Measurements from ENCODE around the gene SFXN1. TPM values are rescaled to one million over a fixed set of nuclear protein-coding genes. Genes with fewer than 3 reads are reported as not detected.
"Not testable (repeated sequence)": the region's sequence is repeated elsewhere in the genome, so short reads cannot be mapped to it uniquely, and the experiment has no call there.

The SFXN1 gene
- total and polyA plus RNA-seq, 9 donors, result 15.4 to 22.7 (median 20.5) TPM

DNA sequence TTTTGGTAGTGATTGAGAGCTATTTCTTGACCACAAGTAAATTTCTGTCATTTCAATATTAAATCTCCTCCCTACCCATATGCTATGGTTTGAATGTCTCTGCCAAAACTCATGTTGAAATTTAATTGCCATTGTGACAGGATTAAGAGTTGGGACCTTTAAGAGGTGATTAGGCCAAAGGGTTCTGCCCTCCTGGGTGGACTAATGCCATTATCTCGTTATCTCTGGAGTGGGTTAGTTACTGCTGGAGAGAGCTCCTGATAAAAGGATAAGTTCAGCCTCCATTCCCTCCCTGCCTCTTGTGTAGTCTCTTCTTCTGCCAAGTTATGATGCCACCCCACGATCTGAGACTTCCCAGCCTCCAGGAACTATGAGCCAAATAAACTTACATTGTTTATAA is 30.8 kb upstream of the SFXN1 start:
- DNase-seq, result no peak
- Histone ChIP-seq H3K27me3 (ENCODE audit: control insufficient read depth, insufficient read depth, low read length) (peaks cover 54% of the 10 kb centered on the region), H3K4me1 (ENCODE audit: control insufficient read depth, insufficient read depth, low read length) (no peaks in the 10 kb centered on the region), H3K36me3 (ENCODE audit: control insufficient read depth, insufficient read depth, low read length) (no peaks in the 10 kb centered on the region), H3K4me3 (ENCODE audit: low read length) (no peak overlapping the region), H3K27ac (ENCODE audit: low read length) (no peak overlapping the region), H3K9me3 (replicated peaks; ENCODE audit: control insufficient read depth, low read depth, low read length) (no peaks in the 10 kb centered on the region)
- WGBS (ENCODE audit: insufficient coverage), result no CpG with 5 or more reads among the region's 2 CpGs

DNA sequence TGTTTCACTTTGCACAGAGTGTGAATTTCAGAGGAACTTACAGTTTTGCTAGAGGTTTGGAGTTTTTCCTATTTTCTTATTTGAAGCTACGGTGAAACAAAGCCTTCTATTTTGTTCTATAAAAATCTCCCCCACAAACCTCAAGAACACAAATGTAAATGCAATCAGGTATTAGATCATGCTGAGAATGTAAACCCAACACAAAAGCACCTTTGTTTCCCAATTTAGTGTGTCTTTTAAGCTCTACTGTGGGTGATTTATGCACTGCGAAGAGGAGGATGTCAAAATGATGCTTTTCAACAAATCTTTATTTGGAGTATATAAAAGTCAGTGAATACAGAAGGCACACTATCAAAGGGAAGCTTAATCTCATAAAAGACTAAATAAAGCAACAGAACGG is 30.1 kb upstream of the SFXN1 start:
- WGBS (ENCODE audit: insufficient coverage), result no CpG with 5 or more reads among the region's 3 CpGs
- DNase-seq, result no peak
- peaks cover 47% of the 10 kb centered on the region for H3K27me3 ChIP-seq (ENCODE audit: control insufficient read depth, insufficient read depth, low read length)

DNA sequence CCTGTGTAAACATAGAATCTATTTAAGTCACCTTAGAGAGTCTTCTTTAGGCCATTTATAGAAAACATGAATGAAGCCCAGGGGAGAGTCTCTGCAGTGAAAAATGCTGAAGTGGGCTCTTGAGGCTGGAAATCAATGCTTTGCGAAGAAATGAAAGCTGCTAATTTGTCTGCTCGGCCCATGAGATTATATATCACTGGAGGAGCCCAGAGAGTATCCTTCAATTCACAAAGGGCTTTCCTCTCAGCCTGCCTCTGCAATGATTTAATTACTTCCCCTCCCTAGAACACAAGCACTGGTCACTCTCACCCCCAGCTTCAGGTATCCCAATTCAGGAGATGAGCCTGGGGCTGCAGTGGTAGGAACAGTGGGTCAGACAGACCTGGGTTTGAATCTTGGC is 26.2 kb upstream of the SFXN1 start:
- Histone ChIP-seq H3K27me3 (ENCODE audit: control insufficient read depth, insufficient read depth, low read length) (peaks cover 14% of the 10 kb centered on the region), H3K4me1 (ENCODE audit: control insufficient read depth, insufficient read depth, low read length) (no peaks in the 10 kb centered on the region), H3K9me3 (replicated peaks; ENCODE audit: control insufficient read depth, low read depth, low read length) (no peaks in the 10 kb centered on the region), H3K36me3 (ENCODE audit: control insufficient read depth, insufficient read depth, low read length) (no peaks in the 10 kb centered on the region), H3K27ac (ENCODE audit: low read length) (no peak overlapping the region), H3K4me3 (ENCODE audit: low read length) (no peak overlapping the region)
- no peak for DNase-seq
- WGBS (ENCODE audit: insufficient coverage), result no CpG with 5 or more reads among the region's 2 CpGs

More for the DNA sequence above, 30.1 kb upstream of the SFXN1 start:
- Histone ChIP-seq H3K4me1 (ENCODE audit: control insufficient read depth, insufficient read depth, low read length) (no peaks in the 10 kb centered on the region), H3K9me3 (replicated peaks; ENCODE audit: control insufficient read depth, low read depth, low read length) (no peaks in the 10 kb centered on the region), H3K36me3 (ENCODE audit: control insufficient read depth, insufficient read depth, low read length) (no peaks in the 10 kb centered on the region), H3K4me3 (ENCODE audit: low read length) (no peak overlapping the region), H3K27ac (ENCODE audit: low read length) (no peak overlapping the region)

DNA sequence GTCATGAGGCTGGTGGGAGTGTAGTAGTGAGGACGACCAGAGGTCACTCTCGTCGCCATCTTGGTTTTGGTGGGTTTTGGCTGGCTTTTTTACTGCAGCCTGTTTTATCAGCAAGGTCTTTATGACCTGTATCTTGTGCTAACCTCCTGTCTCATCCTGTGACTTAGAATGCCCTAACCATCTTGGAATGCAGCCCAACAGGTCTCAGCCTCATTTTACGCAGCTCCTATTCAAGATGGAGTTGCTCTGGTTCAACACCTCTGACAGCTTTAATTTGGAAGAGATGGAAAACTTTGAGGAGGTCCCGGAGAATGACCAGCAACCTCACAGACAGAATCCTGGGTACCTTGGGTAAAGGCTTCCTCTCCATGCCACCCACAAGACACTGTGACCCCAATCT is 24.0 kb upstream of the SFXN1 start:
- H3K27me3 ChIP-seq (ENCODE audit: control insufficient read depth, insufficient read depth, low read length), result peaks cover 18% of the 10 kb centered on the region
- not testable (repeated sequence) for H3K36me3 ChIP-seq (ENCODE audit: control insufficient read depth, insufficient read depth, low read length); H3K9me3 ChIP-seq (replicated peaks; ENCODE audit: control insufficient read depth, low read depth, low read length); H3K27ac ChIP-seq (ENCODE audit: low read length); DNase-seq; H3K4me1 ChIP-seq (ENCODE audit: control insufficient read depth, insufficient read depth, low read length); H3K4me3 ChIP-seq (ENCODE audit: low read length)
- WGBS (ENCODE audit: insufficient coverage), result 69% methylated on average over 3 of the region's 5 CpGs

DNA sequence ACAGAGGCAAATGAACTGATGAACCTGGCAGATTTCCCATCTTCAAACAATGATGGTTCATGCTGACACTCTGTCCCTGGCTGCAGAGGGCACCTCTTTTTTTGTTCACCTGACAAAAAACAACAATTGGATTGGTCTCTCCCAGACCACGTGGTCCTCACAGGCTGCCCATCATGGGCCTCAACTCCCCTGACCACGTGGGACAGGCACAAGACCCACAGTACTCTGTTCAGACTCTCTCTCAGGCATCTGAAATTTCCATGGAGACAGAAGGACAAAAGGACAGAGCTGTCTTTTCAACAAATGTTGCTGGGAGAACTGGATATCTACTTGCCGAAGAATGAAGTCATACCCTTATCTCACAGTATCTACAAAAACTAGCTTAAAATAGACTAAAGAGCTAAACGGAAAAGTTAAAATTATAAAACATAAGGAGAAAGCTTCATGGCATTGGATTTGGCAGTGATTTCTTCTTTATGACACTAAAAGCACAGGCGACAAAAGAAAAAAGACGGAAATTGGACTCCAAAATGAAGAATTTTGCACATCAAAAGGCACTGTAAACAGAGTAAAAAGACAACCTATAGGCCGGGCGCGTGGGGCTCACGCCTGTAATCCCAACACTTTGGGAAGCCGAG is 22.1 kb upstream of the SFXN1 start:
- peaks cover 12% of the 10 kb centered on the region for H3K27me3 ChIP-seq (ENCODE audit: control insufficient read depth, insufficient read depth, low read length)
- H3K27ac ChIP-seq (ENCODE audit: low read length), result no peak overlapping the region
- H3K9me3 ChIP-seq (replicated peaks; ENCODE audit: control insufficient read depth, low read depth, low read length), result no peaks in the 10 kb centered on the region
- no peak for DNase-seq
- H3K36me3 ChIP-seq (ENCODE audit: control insufficient read depth, insufficient read depth, low read length), result no peaks in the 10 kb centered on the region
- H3K4me1 ChIP-seq (ENCODE audit: control insufficient read depth, insufficient read depth, low read length), result no peaks in the 10 kb centered on the region
- 79% methylated on average over 7 of the region's 11 CpGs for WGBS (ENCODE audit: insufficient coverage)
- H3K4me3 ChIP-seq (ENCODE audit: low read length), result no peak overlapping the region

DNA sequence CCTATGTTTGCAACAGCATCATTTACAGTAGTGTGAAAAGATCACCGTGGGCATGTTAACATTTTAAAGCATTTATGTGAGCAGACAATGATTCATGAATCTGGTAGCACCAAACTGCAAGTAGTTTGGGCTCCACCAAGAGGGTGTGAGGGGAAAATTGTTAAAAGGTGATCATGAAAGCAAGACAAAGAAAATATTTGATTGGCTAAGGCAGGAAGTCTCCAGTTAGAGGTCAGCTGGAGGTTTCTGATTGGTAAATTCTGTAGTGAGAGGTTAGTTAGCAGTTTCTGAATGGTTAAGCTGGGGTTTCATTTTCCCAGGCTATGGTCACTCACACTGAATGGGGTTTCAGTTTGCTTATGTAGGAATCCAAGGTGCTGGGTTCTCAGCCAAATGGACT is 20.9 kb upstream of the SFXN1 start:
- 50% methylated on average over 1 of the region's 1 CpG for WGBS (ENCODE audit: insufficient coverage)

DNA sequence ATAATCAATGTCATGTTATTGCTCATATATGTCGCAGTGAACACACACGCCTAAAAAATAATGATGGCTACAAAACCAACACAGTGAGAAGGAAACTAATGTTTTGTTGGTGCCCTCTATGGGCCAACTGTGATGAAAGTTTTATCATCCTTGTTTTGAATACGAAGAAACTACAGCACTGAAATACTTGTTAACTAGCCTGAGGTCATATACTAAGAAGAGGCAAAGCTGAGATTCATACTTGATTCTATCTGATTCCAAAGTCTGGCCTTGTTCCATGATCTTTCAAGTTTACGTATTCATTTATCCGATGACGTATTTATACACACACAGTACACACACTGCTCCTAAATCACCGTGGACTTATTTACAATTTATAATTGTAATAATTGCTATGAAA is 18.2 kb upstream of the SFXN1 start:
- H3K4me1 ChIP-seq (ENCODE audit: control insufficient read depth, insufficient read depth, low read length), result no peaks in the 10 kb centered on the region
- H3K27ac ChIP-seq (ENCODE audit: low read length), result no peak overlapping the region
- H3K27me3 ChIP-seq (ENCODE audit: control insufficient read depth, insufficient read depth, low read length), result peaks cover 7% of the 10 kb centered on the region
- no peak for DNase-seq
- WGBS (ENCODE audit: insufficient coverage), result no CpG with 5 or more reads among the region's 7 CpGs
- H3K4me3 ChIP-seq (ENCODE audit: low read length), result no peak overlapping the region
- H3K36me3 ChIP-seq (ENCODE audit: control insufficient read depth, insufficient read depth, low read length), result no peaks in the 10 kb centered on the region
- no peaks in the 10 kb centered on the region for H3K9me3 ChIP-seq (replicated peaks; ENCODE audit: control insufficient read depth, low read depth, low read length)

More for the DNA sequence above, 20.9 kb upstream of the SFXN1 start:
- H3K27me3 ChIP-seq (ENCODE audit: control insufficient read depth, insufficient read depth, low read length), result peaks cover 5% of the 10 kb centered on the region
- no peaks in the 10 kb centered on the region for H3K4me1 ChIP-seq (ENCODE audit: control insufficient read depth, insufficient read depth, low read length)
- H3K9me3 ChIP-seq (replicated peaks; ENCODE audit: control insufficient read depth, low read depth, low read length), result no peaks in the 10 kb centered on the region
- no peak overlapping the region for H3K4me3 ChIP-seq (ENCODE audit: low read length)
- no peak for DNase-seq
- H3K27ac ChIP-seq (ENCODE audit: low read length), result no peak overlapping the region
- H3K36me3 ChIP-seq (ENCODE audit: control insufficient read depth, insufficient read depth, low read length), result no peaks in the 10 kb centered on the region

DNA sequence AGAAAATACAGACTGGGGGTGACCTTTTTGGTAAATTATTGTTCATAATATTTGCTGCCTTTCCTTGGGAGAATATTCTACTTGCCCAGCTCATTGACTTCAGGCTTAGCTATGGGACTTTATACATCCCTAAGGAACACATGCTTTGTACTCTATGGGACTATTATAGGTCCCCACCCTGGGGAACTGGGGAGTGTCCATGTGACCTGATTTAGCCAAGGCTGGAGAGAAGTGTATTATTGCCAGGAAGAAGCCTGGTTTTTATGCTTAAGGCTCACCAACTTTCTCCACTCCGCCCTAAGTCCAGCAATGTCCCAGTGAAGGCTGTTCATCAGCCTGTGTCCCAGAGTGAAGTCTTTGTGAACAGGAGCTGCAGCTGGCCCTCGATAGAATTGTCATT is 17.8 kb upstream of the SFXN1 start:
- H3K27ac ChIP-seq (ENCODE audit: low read length), result no peak overlapping the region
- H3K9me3 ChIP-seq (replicated peaks; ENCODE audit: control insufficient read depth, low read depth, low read length), result no peaks in the 10 kb centered on the region
- H3K27me3 ChIP-seq (ENCODE audit: control insufficient read depth, insufficient read depth, low read length), result peaks cover 7% of the 10 kb centered on the region
- H3K4me1 ChIP-seq (ENCODE audit: control insufficient read depth, insufficient read depth, low read length), result no peaks in the 10 kb centered on the region
- DNase-seq, result no peak
- 83% methylated on average over 2 of the region's 2 CpGs for WGBS (ENCODE audit: insufficient coverage)
- H3K36me3 ChIP-seq (ENCODE audit: control insufficient read depth, insufficient read depth, low read length), result no peaks in the 10 kb centered on the region
- no peak overlapping the region for H3K4me3 ChIP-seq (ENCODE audit: low read length)

DNA sequence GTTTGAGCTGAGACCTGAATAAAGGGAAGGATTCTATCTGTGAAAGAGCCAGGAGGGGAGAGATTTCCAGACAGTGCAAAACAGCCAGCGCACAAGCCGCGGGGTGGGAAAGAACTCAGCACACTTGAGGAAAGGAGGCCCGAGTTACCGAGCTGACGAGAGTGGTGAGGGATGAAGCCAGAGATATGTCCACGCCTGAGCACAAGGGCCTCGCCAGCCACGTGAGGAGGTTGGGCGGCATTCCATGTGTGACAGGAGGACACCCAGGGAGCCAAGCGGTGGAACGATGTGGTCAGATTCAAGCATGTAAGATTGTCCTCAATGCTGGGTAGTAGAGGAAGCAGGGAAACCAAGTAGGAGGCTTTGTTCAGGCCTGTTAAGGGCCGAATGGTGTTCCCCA is 17.0 kb upstream of the SFXN1 start:
- 85% methylated on average over 12 of the region's 13 CpGs for WGBS (ENCODE audit: insufficient coverage)
- no peaks in the 10 kb centered on the region for H3K9me3 ChIP-seq (replicated peaks; ENCODE audit: control insufficient read depth, low read depth, low read length)

DNA sequence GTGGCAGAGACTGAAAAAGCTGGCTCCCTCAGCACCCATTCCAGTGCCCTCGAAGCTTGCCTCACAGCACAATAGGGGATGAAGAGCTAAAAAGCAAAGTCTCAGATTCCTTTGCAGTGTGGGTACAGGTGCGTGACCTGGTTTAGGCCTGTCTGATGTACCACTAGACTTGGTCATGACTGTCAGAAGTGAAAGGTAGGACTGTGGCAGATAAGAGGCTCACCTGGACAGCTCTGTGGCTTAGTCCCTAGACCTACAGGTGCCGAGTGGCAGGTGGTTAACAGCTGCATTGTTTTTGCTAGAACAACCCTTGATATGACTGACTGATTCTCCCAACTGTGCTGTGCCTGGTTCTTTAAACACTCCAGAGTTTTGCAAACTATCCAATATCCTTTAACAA is 14.7 kb upstream of the SFXN1 start:
- no peak for DNase-seq
- Histone ChIP-seq H3K36me3 (ENCODE audit: control insufficient read depth, insufficient read depth, low read length) (no peaks in the 10 kb centered on the region), H3K4me3 (ENCODE audit: low read length) (no peak overlapping the region), H3K4me1 (ENCODE audit: control insufficient read depth, insufficient read depth, low read length) (no peaks in the 10 kb centered on the region), H3K27me3 (ENCODE audit: control insufficient read depth, insufficient read depth, low read length) (peaks cover 9% of the 10 kb centered on the region), H3K27ac (ENCODE audit: low read length) (no peak overlapping the region), H3K9me3 (replicated peaks; ENCODE audit: control insufficient read depth, low read depth, low read length) (no peaks in the 10 kb centered on the region)
- 80% methylated on average over 2 of the region's 3 CpGs for WGBS (ENCODE audit: insufficient coverage)

More for the DNA sequence above, 17.0 kb upstream of the SFXN1 start:
- no peak overlapping the region for H3K27ac ChIP-seq (ENCODE audit: low read length)
- no peaks in the 10 kb centered on the region for H3K4me1 ChIP-seq (ENCODE audit: control insufficient read depth, insufficient read depth, low read length)
- DNase-seq, result no peak
- H3K4me3 ChIP-seq (ENCODE audit: low read length), result no peak overlapping the region
- peaks cover 9% of the 10 kb centered on the region for H3K27me3 ChIP-seq (ENCODE audit: control insufficient read depth, insufficient read depth, low read length)
- no peaks in the 10 kb centered on the region for H3K36me3 ChIP-seq (ENCODE audit: control insufficient read depth, insufficient read depth, low read length)

Measured in muscle of leg (tissue), 11 donors.